HepG2 (cell line): ENCODE data around the gene RHOT2. TPM values are rescaled to one million over a fixed set of nuclear protein-coding genes. Genes with fewer than 3 reads are reported as not detected.
A peak's percentile ranks its signal among the peaks of the same experiment; 100 is the strongest.

Source experiments
- ARID5B ChIP-seq: IDR thresholded peaks from 2 replicates; pipeline ENCODE4 v1.4.0; 2020; ENCODE audit warnings: mild to moderate bottlenecking, missing genetic modification reagents
- ATM ChIP-seq: fragments of 450-650 bp; IDR thresholded peaks from 2 replicates; pipeline ENCODE4 v1.7.1; 2017; ENCODE audit warnings: mild to moderate bottlenecking, borderline replicate concordance
- GABPB1 ChIP-seq: IDR thresholded peaks from 2 replicates; pipeline ENCODE4 v1.6.1; 2016; ENCODE audit warnings: mild to moderate bottlenecking, missing genetic modification reagents, moderate library complexity, missing compliant biosample characterization
- HMG20A ChIP-seq: IDR thresholded peaks from 2 replicates; pipeline ENCODE4 v1.6.1; 2016; ENCODE audit warnings: borderline replicate concordance
- HOMEZ ChIP-seq: IDR thresholded peaks from 2 replicates; pipeline ENCODE4 v1.6.1; 2016; ENCODE audit warnings: low read depth
- MAFG ChIP-seq: sonication (generic); formaldehyde crosslinking; IDR thresholded peaks from 2 replicates; pipeline ENCODE4 v1.5.1; 2020; ENCODE audit warnings: mild to moderate bottlenecking, missing genetic modification reagents
- MXD4 ChIP-seq: IDR thresholded peaks from 2 replicates; pipeline ENCODE4 v1.6.1; 2016; ENCODE audit warnings: mild to moderate bottlenecking, missing biosample characterization, missing genetic modification reagents
- MYNN ChIP-seq: sonication (generic); formaldehyde crosslinking; IDR thresholded peaks from 2 replicates; pipeline ENCODE4 v1.4.0; 2020; ENCODE audit warnings: mild to moderate bottlenecking, low read depth, missing genetic modification reagents
- NR3C1 ChIP-seq: sonication (generic); formaldehyde crosslinking; IDR thresholded peaks from 2 replicates; pipeline ENCODE4 v1.4.0; 2020; ENCODE audit warnings: missing genetic modification reagents
- RARG ChIP-seq: sonication (generic); formaldehyde crosslinking; IDR thresholded peaks from 2 replicates; pipeline ENCODE4 v1.4.0; 2020; ENCODE audit warnings: low read depth, mild to moderate bottlenecking, missing genetic modification reagents
- TAF1 ChIP-seq: sonication (generic); formaldehyde crosslinking; IDR thresholded peaks from 2 replicates; pipeline ENCODE4 v1.4.0; 2020; ENCODE audit warnings: missing genetic modification reagents
- THAP9 ChIP-seq: sonication (generic); formaldehyde crosslinking; IDR thresholded peaks from 2 replicates; pipeline ENCODE4; 2020; ENCODE audit warnings: missing genetic modification reagents, mild to moderate bottlenecking, borderline replicate concordance
- ZMYM4 ChIP-seq: sonication (generic); formaldehyde crosslinking; IDR thresholded peaks from 2 replicates; pipeline ENCODE4 v1.8.1; 2023; ENCODE audit warnings: mild to moderate bottlenecking, missing genetic modification reagents
- ZNF224 ChIP-seq: sonication (generic); formaldehyde crosslinking; IDR thresholded peaks from 2 replicates; pipeline ENCODE4 v1.5.0; 2020; ENCODE audit warnings: mild to moderate bottlenecking, missing genetic modification reagents
- ZNF263 ChIP-seq: sonication (generic); formaldehyde crosslinking; IDR thresholded peaks from 2 replicates; pipeline ENCODE4 v1.4.0; 2020; ENCODE audit warnings: missing genetic modification reagents
- ZNF281 ChIP-seq: sonication (generic); formaldehyde crosslinking; IDR thresholded peaks from 2 replicates; pipeline ENCODE4 v1.4.0; 2020; ENCODE audit warnings: missing genetic modification reagents, borderline replicate concordance
- ZNF510 ChIP-seq: sonication (generic); formaldehyde crosslinking; IDR thresholded peaks from 2 replicates; pipeline ENCODE4 v1.4.0; 2020; ENCODE audit warnings: low read depth, mild to moderate bottlenecking, missing genetic modification reagents
- ZNF605 ChIP-seq: sonication (generic); formaldehyde crosslinking; IDR thresholded peaks from 2 replicates; pipeline ENCODE4 v1.8.0; 2022; ENCODE audit warnings: mild to moderate bottlenecking, missing genetic modification reagents
- ZNF790 ChIP-seq: sonication (generic); formaldehyde crosslinking; IDR thresholded peaks from 2 replicates; pipeline ENCODE4 v1.8.0; 2022; ENCODE audit warnings: missing genetic modification reagents, mild to moderate bottlenecking, borderline replicate concordance
- polyA plus RNA-seq, 8 experiments: library from polyadenylated mRNA; depleted of rRNA in 3 of 8; stranded (reverse) in 7 of 8; unstranded in 1 of 8; fragments of >200 nt; fragmentation: Illumina TruSeq in 4 of 8; extraction: Trizol in 4 of 8; gene quantifications; 2 replicates each; pipeline versions ENCODE4 v1.2.1 to v1.2.3, GENCODE V29; 2011 to 2016; ENCODE audit warnings: low read depth in 4 of 8, missing spikeins in 1 of 8, mixed read lengths in 1 of 8; ENCODE audit not compliant: insufficient read depth in 1 of 8
- total RNA-seq, 5 experiments: library from RNA; depleted of rRNA; stranded (reverse); fragments of >200 nt; fragmentation: Illumina TruSeq; extraction: Trizol; gene quantifications; 2 replicates each; pipeline ENCODE4 v1.2.3, GENCODE V29; 2016; ENCODE audit warnings: low read depth in 1 of 5

RHOT2 gene
- total and polyA plus RNA-seq, 2 of the 13 experiments (the other 11 are each of a cell fraction or from before 2014, with no cell fraction given): 63.6 to 76.9 TPM

- TF ChIP-seq THAP9 (no peak), ATM (no peak), MYNN (CRISPR knock-in tag) (no peak), ZNF510 (CRISPR knock-in tag) (no peak), NR3C1 (no peak), MXD4 (no peak), HMG20A (CRISPR knock-in tag) (no peak), ZNF263 (CRISPR knock-in tag) (peak; percentile 42; the same call in 1 of the 2 replicates), ZNF281 (no peak), ARID5B (CRISPR knock-in tag) (0 out of 2 replicates have a peak, but pooled peaks have one; percentile 17), ZNF790 (CRISPR knock-in tag) (peak; percentile 50), TAF1 (CRISPR knock-in tag) (peak; percentile 16; the same call in 1 of the 2 replicates), MAFG (CRISPR knock-in tag) (no peak), ZNF605 (CRISPR knock-in tag) (no peak), ZMYM4 (peak; percentile 3; the same call in 1 of the 2 replicates), HOMEZ (CRISPR knock-in tag) (no peak), ZNF224 (no peak), GABPB1 (CRISPR knock-in tag) (peak; percentile 86), RARG (no peak)
Measured at GRCh38 chr16:679814-680624, 12.1 kb downstream of the RHOT2 start, which contains the start of gene STUB1 (continued).
